RWPE2 (cell line): ENCODE data around the gene MAF.

Source experiments
- ATAC-seq: fragments of 200-7000 bp; cut with Tn5 transposase; 3 replicates; pipeline ENCODE4 v1.9.1; 2021; ENCODE audit warnings: low read depth
- DNase-seq: peaks from one replicate; pipeline ENCODE4 v3.0.0-alpha.2; 2020; ENCODE audit warnings: low spot score
- H3K27ac ChIP-seq: fragments of 450-650 bp; 2 replicates; pipeline ENCODE4 v1.5.1; 2017; ENCODE audit warnings: mild to moderate bottlenecking; ENCODE audit not compliant: poor library complexity, severe bottlenecking
- H3K27me3 ChIP-seq: fragments of 250-450 bp; sonication (Bioruptor Pico); 2 replicates; pipeline ENCODE4 v1.5.1; 2021; ENCODE audit warnings: mild to moderate bottlenecking, moderate library complexity; ENCODE audit not compliant: insufficient read depth, poor library complexity, severe bottlenecking
- H3K36me3 ChIP-seq: fragments of 250-450 bp; sonication (Bioruptor Pico); 2 replicates; pipeline ENCODE4 v1.5.1; 2020; ENCODE audit warnings: low read depth, mild to moderate bottlenecking, moderate library complexity
- H3K4me1 ChIP-seq: fragments of 250-450 bp; sonication (Bioruptor Pico); 2 replicates; pipeline ENCODE4 v1.5.1; 2021; ENCODE audit warnings: mild to moderate bottlenecking, moderate library complexity; ENCODE audit not compliant: insufficient read depth, poor library complexity, severe bottlenecking
- H3K4me3 ChIP-seq: fragments of 250-450 bp; sonication (Bioruptor Pico); 2 replicates; pipeline ENCODE4 v1.5.1; 2021; ENCODE audit warnings: mild to moderate bottlenecking, moderate library complexity; ENCODE audit not compliant: severe bottlenecking
- H3K9me3 ChIP-seq: fragments of 250-450 bp; sonication (Bioruptor Pico); 2 replicates; pipeline ENCODE4 v1.5.1; 2021; ENCODE audit warnings: mild to moderate bottlenecking, moderate library complexity; ENCODE audit not compliant: severe bottlenecking
- TF ChIP-seq, protein P1 (sequence below): fragments of 450-650 bp; IDR thresholded peaks from one replicate; pipeline ENCODE4 v1.5.1; 2017; ENCODE audit warnings: mild to moderate bottlenecking, moderate library complexity; ENCODE audit not compliant: poor library complexity, severe bottlenecking

MAF gene

DNA sequence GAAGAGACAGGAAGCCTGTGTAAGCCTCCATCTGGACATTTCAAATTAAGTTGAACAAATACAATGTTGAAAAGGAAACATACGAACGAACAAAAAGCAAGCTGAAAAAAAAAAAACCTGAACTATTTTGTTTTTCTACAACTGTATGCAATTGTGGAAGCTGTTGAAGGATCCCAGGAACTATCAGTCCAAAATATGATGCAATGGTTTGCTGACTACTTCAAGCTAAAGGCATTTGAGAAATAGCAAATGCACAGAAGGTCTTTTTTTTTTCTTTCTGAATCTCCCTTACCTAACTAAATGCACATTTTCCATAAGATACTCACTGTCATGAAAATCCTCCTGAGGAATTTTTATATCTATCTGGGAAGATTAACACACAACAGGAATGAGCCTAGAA lies 40.2 kb downstream of the MAF start:
- no peak overlapping the region for H3K4me3 ChIP-seq
- DNase-seq (no peak), ATAC-seq (no peak)
- no peaks in the 10 kb centered on the region for H3K36me3 ChIP-seq
- no peaks in the 10 kb centered on the region for H3K9me3 ChIP-seq
- H3K4me1 ChIP-seq: no peaks in the 10 kb centered on the region
- no peak overlapping the region for H3K27ac ChIP-seq
- TF ChIP-seq, protein P1, sequence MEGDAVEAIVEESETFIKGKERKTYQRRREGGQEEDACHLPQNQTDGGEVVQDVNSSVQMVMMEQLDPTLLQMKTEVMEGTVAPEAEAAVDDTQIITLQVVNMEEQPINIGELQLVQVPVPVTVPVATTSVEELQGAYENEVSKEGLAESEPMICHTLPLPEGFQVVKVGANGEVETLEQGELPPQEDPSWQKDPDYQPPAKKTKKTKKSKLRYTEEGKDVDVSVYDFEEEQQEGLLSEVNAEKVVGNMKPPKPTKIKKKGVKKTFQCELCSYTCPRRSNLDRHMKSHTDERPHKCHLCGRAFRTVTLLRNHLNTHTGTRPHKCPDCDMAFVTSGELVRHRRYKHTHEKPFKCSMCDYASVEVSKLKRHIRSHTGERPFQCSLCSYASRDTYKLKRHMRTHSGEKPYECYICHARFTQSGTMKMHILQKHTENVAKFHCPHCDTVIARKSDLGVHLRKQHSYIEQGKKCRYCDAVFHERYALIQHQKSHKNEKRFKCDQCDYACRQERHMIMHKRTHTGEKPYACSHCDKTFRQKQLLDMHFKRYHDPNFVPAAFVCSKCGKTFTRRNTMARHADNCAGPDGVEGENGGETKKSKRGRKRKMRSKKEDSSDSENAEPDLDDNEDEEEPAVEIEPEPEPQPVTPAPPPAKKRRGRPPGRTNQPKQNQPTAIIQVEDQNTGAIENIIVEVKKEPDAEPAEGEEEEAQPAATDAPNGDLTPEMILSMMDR: no peak
- peaks cover 32% of the 10 kb centered on the region for H3K27me3 ChIP-seq

DNA sequence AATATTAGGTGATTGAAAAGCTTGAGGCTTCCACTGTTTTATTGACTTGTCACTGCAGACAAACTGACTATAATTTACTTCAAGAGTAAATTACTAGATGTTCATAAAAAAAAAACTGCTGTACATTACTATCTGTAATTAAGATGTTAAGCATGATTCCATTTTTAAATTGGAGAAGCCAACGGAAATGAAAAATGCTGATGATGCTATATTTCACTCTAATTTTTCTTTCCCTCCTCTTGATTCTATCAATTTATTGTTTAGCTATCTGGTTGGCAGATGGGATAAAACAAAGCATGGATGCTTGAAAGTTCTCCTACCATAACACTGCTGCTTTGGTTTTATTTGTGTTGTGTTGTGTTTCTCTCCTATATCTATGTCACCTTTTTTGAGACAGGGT lies 41.0 kb downstream of the MAF start:
- H3K9me3 ChIP-seq: no peaks in the 10 kb centered on the region
- H3K27ac ChIP-seq: no peak overlapping the region
- TF ChIP-seq, protein P1: no peak
- H3K27me3 ChIP-seq: peaks cover 38% of the 10 kb centered on the region
- no peaks in the 10 kb centered on the region for H3K36me3 ChIP-seq
- H3K4me1 ChIP-seq: no peaks in the 10 kb centered on the region
- DNase-seq (no peak), ATAC-seq (no peak)
- H3K4me3 ChIP-seq: no peak overlapping the region

DNA sequence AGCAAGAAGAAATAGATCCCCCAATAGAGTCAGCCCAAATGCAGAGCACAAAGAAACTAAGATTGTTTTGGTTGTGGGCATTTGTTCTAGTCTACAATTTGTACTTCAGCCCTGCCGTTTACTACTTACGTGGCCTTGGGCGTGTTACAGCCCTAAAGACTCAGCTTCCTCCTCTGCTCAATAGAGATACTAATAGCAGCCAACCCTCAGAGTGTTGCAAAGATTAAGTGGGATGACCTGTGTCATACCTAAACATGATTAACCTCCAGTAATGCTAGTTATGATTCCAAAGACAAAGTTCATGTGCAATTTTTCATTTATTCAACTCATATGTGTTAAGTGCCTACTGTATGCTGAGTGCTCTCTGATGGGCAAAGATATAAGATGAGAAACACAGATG lies 43.1 kb downstream of the MAF start:
- no peak overlapping the region for H3K4me3 ChIP-seq
- no peak for ATAC-seq
- TF ChIP-seq, protein P1: no peak

DNA sequence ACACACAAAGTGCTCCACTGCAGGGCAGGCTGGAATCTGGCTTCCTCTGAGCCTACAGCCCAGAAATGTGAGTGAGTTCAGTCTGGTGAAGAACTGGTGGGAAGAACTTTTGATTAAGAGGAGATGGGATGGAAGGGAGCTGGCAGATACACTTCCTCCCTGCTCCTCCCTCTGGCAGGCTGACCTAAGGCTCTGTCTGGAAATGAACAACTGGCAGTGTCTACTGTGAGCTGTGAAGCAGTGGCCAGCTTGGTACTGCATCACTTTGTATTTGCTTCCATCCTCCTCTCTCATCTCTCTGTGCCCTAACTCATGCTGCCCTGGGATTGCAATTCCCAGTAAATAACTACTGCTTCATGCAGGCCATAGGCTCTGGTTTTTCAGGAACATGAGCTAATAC lies 45.6 kb downstream of the MAF start:
- Histone ChIP-seq H3K4me1 (no peaks in the 10 kb centered on the region), H3K27ac (no peak overlapping the region), H3K27me3 (peaks cover 32% of the 10 kb centered on the region), H3K9me3 (no peaks in the 10 kb centered on the region), H3K36me3 (no peaks in the 10 kb centered on the region), H3K4me3 (no peak overlapping the region)
- ATAC-seq (no peak), DNase-seq (no peak)
- TF ChIP-seq, protein P1: no peak

More for the DNA sequence above, 43.1 kb downstream of the MAF start:
- no peaks in the 10 kb centered on the region for H3K9me3 ChIP-seq
- H3K36me3 ChIP-seq: no peaks in the 10 kb centered on the region
- H3K27me3 ChIP-seq: peaks cover 32% of the 10 kb centered on the region
- no peak overlapping the region for H3K27ac ChIP-seq
- no peak for DNase-seq
- H3K4me1 ChIP-seq: no peaks in the 10 kb centered on the region

DNA sequence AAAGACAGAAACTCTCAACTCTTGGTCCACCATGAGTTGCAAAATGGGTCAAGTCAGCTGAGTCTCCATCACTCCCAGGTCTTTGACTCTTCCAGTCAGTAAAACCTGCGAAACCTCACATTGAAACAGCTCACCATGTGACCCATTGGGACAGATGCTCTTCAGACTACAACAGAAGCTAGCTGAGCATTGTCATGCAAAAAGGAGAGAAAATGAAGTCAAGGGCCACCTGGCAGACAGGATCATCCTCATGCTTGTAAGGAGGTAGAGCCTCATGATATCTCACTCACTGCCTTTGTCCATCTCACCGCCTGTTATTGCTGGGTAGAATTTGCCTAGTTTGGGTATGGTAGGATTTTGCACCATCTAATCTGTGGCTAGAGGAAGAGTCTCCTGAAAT lies 50.2 kb downstream of the MAF start:
- Histone ChIP-seq H3K4me3 (no peak overlapping the region), H3K27me3 (peaks cover 13% of the 10 kb centered on the region), H3K27ac (no peak overlapping the region), H3K9me3 (no peaks in the 10 kb centered on the region), H3K36me3 (no peaks in the 10 kb centered on the region), H3K4me1 (no peaks in the 10 kb centered on the region)
- no peak for DNase-seq
- TF ChIP-seq, protein P1: no peak
- ATAC-seq: no peak
